Measurements from ENCODE around the gene KPNA1.

Gene KPNA1

DNA sequence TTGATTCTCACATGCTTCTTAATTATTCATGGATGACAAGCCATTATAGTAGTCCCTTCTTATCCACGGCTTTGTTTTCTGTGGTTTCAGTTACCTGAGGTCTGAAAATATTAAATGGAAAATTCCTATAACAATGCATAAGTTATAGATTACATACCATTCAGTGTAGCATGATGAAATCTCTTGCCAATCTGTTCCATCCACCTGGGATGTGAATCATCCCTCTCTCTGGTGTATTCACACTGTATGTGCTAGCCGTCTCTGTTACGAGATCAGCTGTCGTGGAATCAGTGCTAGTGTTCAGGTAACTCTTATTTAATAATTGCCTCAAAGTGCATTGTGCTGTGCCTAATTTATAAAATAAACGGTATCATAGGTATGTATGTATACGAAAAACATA lies 104.1 kb downstream of the KPNA1 start:
- peak; percentile 39 for DNase-seq

DNA sequence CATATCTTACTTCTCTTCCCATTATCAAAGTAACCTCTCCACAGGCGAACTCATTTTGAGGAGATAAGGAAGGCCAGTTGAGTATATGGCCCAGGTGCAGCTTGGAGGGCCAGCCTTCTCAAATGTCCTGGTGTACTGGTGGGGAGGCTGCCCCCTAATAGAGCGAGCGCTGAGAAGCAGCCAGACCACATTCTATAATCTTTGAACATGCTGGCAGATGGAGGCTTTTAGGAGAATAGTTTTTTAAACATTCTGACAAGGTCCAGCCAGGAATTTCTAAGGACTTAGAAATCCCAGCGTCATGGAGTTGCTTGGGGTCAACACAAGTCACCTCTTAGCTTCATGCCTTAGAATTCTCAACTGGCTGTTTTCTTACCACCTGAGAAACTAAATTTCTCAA lies 104.6 kb downstream of the KPNA1 start:
- no peak for DNase-seq

GRCh38 chr3:122409446-122409845 lies 105.3 kb downstream of the KPNA1 start:
- no peak for DNase-seq

DNA sequence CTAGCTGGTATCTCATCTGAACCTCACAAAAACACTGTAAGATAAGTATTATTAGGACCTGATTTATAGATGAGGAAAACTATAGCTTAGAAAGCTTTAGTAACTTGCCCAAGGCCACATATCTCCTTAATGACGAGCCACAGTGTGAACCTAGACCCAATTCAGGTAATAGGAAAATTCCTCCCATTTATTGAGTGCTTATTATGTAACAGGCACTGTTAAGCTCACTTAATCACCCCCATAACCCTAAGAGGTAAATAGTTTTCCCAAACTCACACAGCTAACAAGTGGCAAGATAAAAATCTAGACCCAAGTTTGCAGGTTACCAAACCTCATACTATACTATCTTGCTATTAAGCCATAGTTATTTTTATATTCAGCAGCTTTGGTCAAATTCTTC lies 106.8 kb downstream of the KPNA1 start:
- DNase-seq: no peak

GRCh38 chr3:122406198-122406597 lies 108.5 kb downstream of the KPNA1 start:
- DNase-seq: no peak

DNA sequence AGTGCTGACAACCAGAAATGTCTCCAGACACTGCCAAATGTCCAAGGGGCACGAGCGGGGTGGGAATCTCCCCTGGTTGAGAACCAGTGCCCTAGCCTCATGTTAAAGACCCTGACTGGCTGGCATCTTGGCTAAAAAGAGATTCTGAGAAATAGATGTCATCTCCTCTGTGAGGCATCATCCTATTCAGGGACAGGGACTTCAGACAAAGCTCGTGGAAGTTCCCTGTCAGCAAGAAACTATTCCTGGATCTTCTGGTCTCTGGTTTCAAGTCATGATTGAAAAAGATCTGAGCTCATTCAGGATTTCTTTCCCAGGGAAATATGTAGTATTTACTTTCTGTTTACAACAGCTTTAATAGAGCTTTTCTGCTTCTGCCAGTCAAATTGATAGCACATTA lies 109.7 kb downstream of the KPNA1 start:
- DNase-seq: no peak

GRCh38 chr3:122403489-122403888 lies 111.2 kb downstream of the KPNA1 start:
- DNase-seq: peak; percentile 48

GRCh38 chr3:122398920-122399319 lies 115.8 kb downstream of the KPNA1 start:
- no peak for DNase-seq

- no peak for DNase-seq
These were observed 117.5 kb downstream of the KPNA1 start for GRCh38 chr3:122397201-122397600.

GRCh38 chr3:122396511-122396910 lies 118.2 kb downstream of the KPNA1 start:
- no peak for DNase-seq

DNA sequence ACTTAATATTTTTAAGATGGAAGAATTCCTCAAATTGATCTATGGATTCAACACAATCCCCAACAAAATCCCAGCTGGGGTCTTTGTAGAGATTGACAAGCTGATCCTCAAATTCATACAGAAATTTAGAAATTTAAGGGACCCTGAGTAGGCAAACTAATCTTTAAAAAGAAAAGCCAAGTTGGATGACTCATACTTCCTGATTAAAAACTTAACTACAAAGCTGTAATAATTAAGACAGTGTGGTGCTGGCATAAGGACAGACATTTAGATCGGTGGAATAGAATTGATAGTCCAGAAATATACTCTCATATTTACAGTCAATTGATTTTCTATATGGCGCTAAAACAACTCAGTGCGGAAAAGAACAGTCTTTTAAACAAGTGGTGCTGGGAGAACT lies 119.2 kb downstream of the KPNA1 start:
- DNase-seq: no peak

- DNase-seq: no peak
These were observed 120.6 kb downstream of the KPNA1 start for GRCh38 chr3:122394173-122394572.

DNA sequence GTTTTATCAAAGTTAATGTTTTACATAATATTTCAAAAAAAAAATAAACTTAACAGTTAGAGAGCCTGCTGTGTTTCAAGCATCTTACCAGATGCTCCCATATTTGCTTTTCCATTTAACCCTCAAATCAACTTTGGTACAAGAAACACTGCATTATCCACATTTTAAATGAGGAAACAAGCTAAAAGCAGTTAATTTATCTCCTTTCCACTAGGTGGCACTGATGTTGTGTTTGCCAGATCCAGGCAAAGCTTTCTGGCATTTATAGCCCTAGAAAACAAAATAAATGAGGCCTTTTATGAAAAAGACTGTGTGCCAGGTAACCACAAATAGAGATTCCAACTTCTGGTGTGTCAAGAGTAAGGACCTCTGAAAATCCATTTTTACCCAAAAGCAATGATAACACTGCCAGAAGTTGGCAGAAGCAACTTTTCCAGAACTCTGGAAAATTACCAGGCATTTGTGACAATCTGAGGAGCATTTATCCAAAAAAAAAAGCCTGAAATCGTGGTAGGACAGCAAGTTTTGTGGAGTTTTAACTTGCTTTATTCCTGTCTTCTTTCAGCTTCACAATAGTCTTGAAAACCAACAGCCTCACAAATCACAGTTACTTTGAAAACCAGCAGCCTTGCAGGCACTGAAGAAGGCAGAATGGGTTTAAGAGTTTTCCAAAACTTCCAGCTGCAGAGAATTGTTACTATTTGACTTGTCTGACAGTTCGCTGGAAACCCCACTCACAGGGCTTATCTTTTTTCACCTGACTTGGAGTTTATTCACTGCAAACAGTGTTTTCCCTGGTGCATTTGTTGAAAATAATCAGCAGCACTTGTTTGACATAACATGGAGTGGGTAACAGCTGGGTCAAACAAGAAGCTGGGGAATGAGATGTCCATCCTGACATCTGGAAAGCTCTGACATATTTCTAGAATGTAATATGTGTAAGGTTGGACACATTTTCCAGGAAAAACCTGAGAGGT lies 121.6 kb downstream of the KPNA1 start:
- peak; percentile 56 for DNase-seq

GRCh38 chr3:122391681-122392446 lies 122.9 kb downstream of the KPNA1 start:
- DNase-seq: no peak

- DNase-seq: no peak
These were observed 124.1 kb downstream of the KPNA1 start for GRCh38 chr3:122390665-122391064.

DNA sequence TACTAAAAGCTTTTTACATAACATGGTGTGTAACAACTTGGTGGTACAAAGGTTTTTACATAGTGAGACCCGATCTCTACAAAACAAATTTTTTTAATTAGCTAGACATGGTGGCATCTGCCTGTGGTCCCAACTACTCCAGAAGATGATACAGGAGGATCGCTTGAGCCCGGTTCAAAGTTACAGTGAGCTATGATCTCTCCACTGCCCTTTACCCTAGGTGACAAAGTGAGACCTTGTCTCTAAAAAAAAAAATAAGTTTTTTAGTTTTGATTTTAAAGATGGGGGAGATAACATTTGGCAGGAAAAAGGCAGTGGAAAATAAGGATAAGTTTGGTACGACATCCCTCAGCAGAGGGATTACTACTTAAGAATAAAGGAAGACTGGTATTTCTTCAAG lies 124.8 kb downstream of the KPNA1 start:
- DNase-seq: no peak

GRCh38 chr3:122389197-122389596 lies 125.5 kb downstream of the KPNA1 start:
- no peak for DNase-seq

DNA sequence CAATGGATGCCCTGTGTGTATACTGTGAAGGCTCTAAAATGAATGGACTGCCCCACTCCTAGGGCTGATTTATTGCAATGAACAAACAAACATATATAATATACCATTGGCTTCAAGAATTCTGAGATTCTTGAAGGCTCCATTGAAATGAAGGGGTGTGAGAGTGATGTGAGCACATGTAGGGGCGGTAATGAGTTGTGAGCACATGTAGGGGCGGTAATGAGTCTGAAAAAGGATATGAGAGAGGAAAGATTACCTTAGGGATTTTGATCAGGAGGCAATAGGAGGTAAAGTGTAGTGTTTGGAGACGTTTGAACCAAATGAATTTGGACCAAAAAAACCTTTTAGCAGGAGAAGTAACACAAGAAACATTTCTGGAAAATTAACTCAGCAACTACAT lies 127.0 kb downstream of the KPNA1 start:
- DNase-seq: no peak

DNA sequence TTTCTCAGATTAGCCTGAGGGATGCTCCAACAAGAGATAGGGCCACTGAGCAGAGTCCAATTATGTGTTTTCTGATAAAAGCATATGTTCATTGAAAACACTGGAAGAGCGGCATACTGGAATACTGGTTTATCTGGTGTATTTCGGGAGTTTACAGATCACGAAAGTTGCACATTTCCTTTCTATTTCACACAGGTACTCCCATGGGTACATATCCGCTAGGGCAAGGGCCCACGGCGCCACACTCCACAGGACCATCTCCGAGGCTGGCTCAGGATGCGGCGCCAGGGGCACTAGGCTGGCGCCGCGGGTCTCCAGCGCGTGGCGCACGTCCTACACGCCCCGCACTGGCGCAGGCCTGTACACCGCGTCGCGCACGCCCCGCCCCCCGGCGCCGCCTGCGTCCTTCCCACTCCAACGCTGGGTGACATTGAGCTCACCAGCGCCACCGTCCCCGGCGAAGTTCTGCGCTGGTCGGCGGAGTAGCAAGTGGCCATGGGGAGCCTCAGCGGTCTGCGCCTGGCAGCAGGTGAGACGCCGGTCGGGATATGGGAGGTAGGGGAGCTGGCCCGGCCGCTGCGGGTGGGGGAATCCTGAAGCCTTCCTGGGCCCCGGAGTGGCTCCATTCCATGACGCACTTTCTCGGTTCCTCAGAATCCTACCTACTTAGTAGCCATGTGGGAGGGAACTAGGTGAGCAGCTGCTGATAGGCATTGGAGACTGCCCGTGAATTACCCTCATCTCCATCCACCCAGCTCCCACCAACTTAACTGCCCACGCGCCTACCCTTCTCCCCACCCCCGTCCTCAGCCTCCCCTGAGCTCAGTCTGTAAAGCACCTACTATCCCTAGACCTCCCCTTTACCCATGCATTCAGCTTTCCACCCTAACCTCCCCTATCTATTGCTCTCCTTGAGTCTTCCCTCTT lies 130.7 kb downstream of the KPNA1 start, which contains the start of gene FAM162A:
FAM162A (plus strand) TSS at position 412 of the 927 bp plus-strand sequence; CDS start at position 496, 84 bp downstream.
- DNase-seq: peak; percentile 87

- peak; percentile 85 for DNase-seq
These were observed 131.7 kb downstream of the KPNA1 start, which contains the start of gene MIX23 for GRCh38 chr3:122382888-122383666. Gene MIX23, minus strand, starts transcription at chr3:122383231. Its CDS starts 7 bp downstream, at chr3:122383224.

DNA sequence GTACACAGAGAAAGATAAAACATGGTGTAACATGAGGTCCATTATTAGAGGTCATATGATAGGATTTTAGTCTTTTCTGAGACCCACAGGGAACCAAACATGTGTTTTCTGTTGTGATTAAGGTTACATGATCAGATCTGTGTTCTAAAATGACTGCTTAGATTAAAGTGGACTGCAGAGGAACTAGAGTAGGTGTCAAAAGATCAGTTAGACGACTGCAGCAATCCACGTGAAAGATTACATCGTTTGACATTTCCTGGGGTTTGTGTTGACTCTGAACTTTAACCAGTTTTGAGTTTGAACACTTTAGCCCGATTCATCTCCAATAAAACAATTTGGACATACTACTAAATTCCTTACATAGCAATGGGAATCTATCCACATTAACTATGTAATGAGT lies 136.8 kb downstream of the KPNA1 start:
- no peak for DNase-seq

GRCh38 chr3:122374034-122374433 lies 140.7 kb downstream of the KPNA1 start:
- DNase-seq: no peak
